ENCODE data around the gene SMOC2.

The SMOC2 gene

DNA sequence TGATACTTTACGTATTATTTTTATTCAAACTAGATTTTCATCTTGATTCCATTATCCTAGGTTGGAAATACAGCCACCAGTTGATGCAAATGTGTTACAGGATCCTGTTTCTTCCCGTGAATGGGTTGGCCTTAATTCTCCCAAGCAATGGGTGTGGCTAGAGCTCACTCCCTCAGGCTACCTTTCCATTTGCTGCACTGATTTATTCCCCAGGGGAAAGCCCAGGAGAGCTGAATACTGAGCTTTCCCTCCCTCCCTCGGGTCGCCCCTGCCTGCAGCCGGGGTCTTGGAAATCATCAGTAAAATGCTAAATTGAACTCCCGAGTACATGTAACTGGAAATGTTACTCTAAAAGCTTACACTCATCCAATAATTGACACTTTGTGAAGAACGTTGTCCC, 9.9 kb downstream of the SMOC2 start:
- Mint-ChIP-seq H3K4me1 (ENCODE audit: low read depth) (no peaks in the 10 kb centered on the region), H3K9me3 (no peaks in the 10 kb centered on the region), H3K36me3 (ENCODE audit: low read depth) (no peaks in the 10 kb centered on the region), H3K4me3 (no peak overlapping the region), H3K27me3 (peaks cover 34% of the 10 kb centered on the region), H3K27ac (no peak overlapping the region)
- DNase-seq = no peak

DNA sequence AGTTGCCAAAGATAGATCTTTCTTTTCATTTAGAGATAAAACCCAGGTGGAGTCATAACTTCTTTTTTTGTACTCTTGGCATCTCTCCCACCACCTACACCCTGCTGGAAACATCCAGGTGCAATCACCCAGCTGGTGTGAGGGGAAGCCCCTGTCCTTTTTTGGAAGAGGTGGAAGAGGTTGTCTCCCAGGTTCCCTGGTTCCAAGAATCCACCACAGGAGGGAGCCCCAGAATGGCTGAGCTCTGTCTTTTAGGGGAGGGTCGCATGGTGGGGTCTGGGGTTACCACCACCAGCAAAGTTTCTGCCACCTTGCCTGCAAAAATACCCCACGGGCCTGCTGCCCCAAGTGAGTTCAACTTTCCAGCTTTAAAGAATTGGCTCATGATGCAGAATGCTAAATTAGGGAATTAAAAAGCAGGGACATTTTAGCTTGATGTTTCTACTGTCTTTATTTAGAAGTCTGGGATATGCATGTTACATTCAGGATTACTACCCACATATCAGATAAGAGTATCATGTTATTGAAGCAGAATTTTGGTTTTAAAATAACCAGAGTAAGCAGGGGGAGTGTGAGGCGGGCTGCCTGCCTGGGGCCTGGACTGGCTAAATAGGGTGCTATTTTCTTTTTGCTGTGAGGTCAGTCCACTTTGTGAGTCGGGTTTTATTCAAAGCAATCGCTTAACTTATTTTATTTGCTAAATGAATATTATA, 11.0 kb downstream of the SMOC2 start:
- Mint-ChIP-seq H3K4me3 (no peak overlapping the region), H3K4me1 (ENCODE audit: low read depth) (no peaks in the 10 kb centered on the region), H3K36me3 (ENCODE audit: low read depth) (no peaks in the 10 kb centered on the region), H3K9me3 (no peaks in the 10 kb centered on the region), H3K27me3 (peaks cover 30% of the 10 kb centered on the region), H3K27ac (no peak overlapping the region)
- no peak for DNase-seq

DNA sequence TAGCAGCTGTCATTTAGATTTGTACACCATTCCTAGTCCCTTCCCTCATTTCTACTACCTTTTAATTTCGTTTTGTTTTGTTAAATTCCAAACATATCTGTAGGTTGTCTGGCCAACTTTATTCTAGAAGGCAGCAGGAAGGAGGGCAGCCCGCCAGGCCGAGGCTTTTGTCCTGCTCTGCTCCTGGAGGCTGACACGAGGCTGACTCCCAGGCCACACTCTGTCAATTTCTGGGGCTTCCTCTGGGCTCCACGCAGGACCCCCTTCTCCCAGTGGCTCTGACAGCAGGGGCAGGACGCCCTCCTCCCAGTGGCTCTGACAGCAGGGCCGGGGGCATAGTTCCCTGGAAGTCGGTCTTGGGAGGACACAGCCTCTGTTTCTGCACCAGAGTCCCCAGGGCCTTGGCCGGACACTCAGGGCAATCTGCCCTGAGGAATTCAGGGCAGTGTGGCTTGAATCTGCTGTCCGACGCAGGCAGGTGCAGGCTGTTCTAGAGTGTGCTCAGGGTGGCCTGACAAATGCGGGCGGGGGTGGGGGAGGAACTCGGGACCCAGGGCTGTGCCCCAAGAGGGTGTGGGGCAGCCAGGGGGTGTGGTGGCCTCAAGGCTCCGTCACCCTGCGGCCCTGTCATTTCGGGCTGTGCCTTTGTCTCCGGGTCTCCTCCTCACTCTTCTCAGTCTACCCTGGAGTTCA, 11.8 kb downstream of the SMOC2 start:
- Mint-ChIP-seq H3K4me1 (ENCODE audit: low read depth) (no peaks in the 10 kb centered on the region), H3K27me3 (peaks cover 27% of the 10 kb centered on the region), H3K9me3 (no peaks in the 10 kb centered on the region), H3K27ac (no peak overlapping the region), H3K36me3 (ENCODE audit: low read depth) (no peaks in the 10 kb centered on the region), H3K4me3 (no peak overlapping the region)
- no peak for DNase-seq

DNA sequence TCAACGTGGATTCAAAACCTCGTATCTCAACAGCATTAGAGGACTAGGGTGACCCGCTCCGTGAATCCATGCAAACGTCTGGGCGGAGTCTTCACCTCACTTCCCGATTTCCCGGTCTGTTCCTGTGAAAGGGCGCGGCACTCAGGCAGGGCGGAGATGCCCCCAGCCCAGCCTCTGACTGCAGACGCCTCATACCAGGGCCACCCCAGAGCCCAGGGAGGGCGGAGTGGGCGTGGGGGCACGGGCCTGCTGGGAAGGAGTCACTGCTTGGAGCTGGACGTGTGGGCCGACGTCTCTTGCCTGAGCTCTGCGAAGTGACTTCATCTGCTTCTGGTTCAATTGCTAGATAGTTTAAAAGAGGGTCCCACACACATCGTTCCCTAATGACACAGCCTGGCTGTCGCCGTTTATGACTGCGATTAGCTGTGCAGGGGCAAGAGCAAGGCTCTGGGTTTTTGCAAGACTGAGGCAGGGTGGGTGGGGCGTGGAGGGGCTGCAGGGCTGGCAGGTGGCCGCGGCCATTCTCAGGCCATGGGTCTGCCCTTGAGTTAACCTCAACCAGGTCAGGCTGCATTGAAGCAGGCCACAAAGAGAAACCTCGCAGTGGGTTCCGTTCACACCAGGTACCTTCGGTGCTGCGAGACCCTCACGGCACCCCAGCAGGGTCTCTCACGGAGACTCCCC, 15.0 kb downstream of the SMOC2 start:
- H3K27me3 Mint-ChIP-seq = peaks cover 13% of the 10 kb centered on the region
- no peaks in the 10 kb centered on the region for H3K4me1 Mint-ChIP-seq (ENCODE audit: low read depth)
- H3K36me3 Mint-ChIP-seq (ENCODE audit: low read depth) = no peaks in the 10 kb centered on the region
- DNase-seq = no peak
- no peak overlapping the region for H3K27ac Mint-ChIP-seq
- H3K4me3 Mint-ChIP-seq = no peak overlapping the region
- no peaks in the 10 kb centered on the region for H3K9me3 Mint-ChIP-seq

DNA sequence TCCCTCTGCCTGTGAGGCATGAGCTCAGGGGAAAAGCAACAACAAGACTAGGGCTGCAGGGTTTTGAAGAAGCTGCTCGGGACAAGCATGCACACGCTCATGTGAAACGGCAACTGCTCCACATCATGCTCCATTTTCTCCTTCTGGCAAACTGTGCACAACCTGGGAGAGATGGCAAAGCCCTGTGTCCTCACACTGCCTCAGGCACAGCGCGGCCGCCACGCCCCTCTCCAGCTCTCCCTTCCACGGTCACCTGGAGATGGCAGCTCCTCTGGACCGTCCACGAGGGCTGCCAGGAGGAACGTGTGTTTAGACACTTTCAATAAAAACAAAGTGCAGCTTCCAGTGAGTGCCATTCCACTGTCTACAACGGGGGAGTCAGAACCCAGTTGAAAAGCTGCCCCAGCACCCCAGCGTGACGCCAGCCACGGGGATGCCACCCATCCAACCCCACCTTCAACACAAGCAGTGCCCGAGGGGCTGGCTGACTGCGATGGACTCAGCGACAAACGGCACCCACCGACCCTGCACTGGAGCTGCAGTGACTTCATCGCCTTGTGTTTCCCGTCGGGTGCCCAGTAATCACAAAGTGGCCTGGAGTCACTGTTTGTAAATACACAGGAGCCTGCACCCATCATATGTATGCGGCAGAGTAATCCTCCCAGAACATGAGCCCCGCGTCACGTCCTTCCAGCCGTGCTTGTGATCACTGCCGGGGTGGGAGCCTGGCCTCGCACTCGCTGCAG, 16.1 kb downstream of the SMOC2 start:
- H3K27me3 Mint-ChIP-seq = peaks cover 8% of the 10 kb centered on the region
- no peak overlapping the region for H3K27ac Mint-ChIP-seq
- no peaks in the 10 kb centered on the region for H3K4me1 Mint-ChIP-seq (ENCODE audit: low read depth)
- no peak overlapping the region for H3K4me3 Mint-ChIP-seq
- no peaks in the 10 kb centered on the region for H3K9me3 Mint-ChIP-seq
- no peaks in the 10 kb centered on the region for H3K36me3 Mint-ChIP-seq (ENCODE audit: low read depth)
- no peak for DNase-seq

DNA sequence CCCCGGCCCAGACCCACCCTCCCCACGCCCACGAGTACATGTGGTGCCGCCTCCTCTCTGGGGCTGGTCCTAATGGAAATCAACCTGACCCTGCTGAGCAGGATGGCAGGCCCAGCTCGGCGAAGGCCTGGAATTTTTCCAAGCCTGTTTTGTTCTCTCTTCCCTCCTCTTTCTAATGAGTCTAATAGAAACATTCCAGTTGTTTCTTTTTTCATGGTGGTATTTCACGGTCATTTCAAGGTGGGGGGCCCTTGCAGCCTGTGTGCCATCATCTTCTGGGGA, 16.6 kb downstream of the SMOC2 start:
- Mint-ChIP-seq H3K36me3 (ENCODE audit: low read depth) (no peaks in the 10 kb centered on the region), H3K9me3 (no peaks in the 10 kb centered on the region), H3K27me3 (peaks cover 13% of the 10 kb centered on the region), H3K4me3 (no peak overlapping the region), H3K4me1 (ENCODE audit: low read depth) (no peaks in the 10 kb centered on the region), H3K27ac (no peak overlapping the region)
- DNase-seq = no peak

DNA sequence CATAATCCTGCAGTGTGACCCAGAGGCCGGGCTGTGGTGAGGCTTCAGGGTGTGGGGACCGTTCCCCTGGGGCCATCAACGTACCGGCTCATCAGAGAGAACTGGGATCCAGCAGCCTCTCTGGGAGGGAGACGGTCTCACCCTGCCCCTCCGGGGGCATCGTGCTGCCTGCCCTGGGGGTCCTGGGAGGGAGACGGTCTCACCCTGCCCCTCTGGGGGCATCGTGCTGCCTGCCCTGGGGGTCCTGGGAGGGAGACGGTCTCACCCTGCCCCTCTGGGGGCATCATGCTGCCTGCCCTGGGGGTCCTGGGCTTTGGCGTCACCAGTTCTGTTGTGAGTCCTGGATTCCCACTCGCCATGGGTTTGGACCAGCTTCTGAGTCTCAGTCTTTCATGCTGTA, 17.1 kb downstream of the SMOC2 start:
- DNase-seq = no peak
- peaks cover 14% of the 10 kb centered on the region for H3K27me3 Mint-ChIP-seq
- H3K4me1 Mint-ChIP-seq (ENCODE audit: low read depth) = no peaks in the 10 kb centered on the region
- no peak overlapping the region for H3K27ac Mint-ChIP-seq
- no peaks in the 10 kb centered on the region for H3K9me3 Mint-ChIP-seq
- H3K36me3 Mint-ChIP-seq (ENCODE audit: low read depth) = no peaks in the 10 kb centered on the region
- H3K4me3 Mint-ChIP-seq = no peak overlapping the region

DNA sequence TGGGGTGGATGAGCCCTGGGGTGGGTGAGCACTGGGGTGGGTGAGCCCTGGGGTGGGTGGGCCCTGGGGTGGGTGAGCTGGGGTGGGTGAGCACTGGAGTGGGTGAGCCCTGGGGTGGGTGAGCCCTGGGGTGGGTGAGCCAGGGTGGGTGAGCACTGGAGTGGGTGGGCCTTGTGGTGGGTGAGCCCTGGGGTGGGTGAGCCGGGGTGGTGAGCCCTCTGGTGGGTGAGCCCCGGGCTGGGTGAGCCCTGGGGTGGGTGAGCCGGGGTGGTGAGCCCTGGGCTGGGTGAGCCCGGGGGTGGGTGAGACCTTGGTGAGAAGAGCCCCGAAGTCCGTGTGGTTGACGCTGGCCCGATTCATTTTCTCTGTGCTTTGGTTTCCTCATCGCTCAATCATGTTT, 18.6 kb downstream of the SMOC2 start:
- H3K27ac Mint-ChIP-seq = no peak overlapping the region
- DNase-seq = no peak
- H3K9me3 Mint-ChIP-seq = no peaks in the 10 kb centered on the region

DNA sequence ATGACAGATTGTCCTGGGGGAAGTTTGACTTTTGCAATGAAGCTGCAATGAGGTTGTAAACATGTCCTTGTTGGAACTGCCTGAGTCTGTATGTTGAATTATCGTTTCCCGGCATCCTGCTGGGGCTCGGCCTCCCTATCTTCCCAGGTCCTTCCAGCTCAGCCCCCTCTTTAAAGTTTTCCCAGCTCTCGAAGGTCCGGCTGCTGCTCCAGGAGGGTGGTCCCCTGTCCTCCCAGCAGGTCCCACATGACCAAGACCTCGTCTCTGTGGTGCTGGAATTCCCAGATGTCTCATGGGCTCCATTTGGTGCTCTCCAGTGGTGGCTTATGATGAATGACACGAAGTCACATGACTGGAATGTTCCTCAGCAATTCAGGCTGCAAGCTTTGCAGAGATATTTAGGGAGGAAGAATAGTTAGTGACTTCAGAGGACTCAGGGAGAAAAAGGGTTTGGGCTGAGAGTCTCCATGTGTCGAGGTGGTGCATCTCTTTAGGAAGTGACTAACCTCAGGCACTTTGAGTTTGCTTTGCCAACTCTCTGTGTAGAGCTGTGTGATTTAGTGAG, 21.4 kb downstream of the SMOC2 start:
- Mint-ChIP-seq H3K9me3 (no peaks in the 10 kb centered on the region), H3K27ac (no peak overlapping the region), H3K27me3 (peaks cover 11% of the 10 kb centered on the region)

More for the DNA sequence above, 18.6 kb downstream of the SMOC2 start:
- Mint-ChIP-seq H3K4me3 (no peak overlapping the region), H3K4me1 (ENCODE audit: low read depth) (no peaks in the 10 kb centered on the region), H3K36me3 (ENCODE audit: low read depth) (no peaks in the 10 kb centered on the region), H3K27me3 (peaks cover 11% of the 10 kb centered on the region)

DNA sequence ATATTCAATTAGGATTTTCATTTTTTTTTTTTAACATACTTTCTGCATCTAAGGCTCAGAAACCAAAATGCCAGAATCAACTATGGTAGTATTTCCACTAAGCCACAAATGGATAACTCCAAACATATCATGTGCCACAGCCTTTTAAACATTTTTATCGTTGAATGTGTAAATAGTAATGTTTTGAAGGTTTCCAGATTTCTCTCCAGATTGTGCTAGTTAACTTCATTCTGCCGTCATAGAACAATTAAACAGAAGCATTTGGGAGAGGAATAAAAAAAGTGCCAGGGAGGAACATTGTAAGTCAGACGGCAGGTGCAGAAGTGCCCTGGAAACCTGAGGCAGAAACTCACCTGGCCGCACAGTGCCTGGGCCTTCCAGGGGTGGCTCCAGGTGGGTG, 23.6 kb downstream of the SMOC2 start:
- Mint-ChIP-seq H3K27me3 (peaks cover 14% of the 10 kb centered on the region), H3K27ac (no peak overlapping the region), H3K9me3 (no peaks in the 10 kb centered on the region), H3K36me3 (ENCODE audit: low read depth) (no peaks in the 10 kb centered on the region), H3K4me3 (no peak overlapping the region), H3K4me1 (ENCODE audit: low read depth) (no peaks in the 10 kb centered on the region)
- no peak for DNase-seq

More for the DNA sequence above, 21.4 kb downstream of the SMOC2 start:
- DNase-seq = no peak
- no peaks in the 10 kb centered on the region for H3K36me3 Mint-ChIP-seq (ENCODE audit: low read depth)
- H3K4me1 Mint-ChIP-seq (ENCODE audit: low read depth) = no peaks in the 10 kb centered on the region
- H3K4me3 Mint-ChIP-seq = no peak overlapping the region

DNA sequence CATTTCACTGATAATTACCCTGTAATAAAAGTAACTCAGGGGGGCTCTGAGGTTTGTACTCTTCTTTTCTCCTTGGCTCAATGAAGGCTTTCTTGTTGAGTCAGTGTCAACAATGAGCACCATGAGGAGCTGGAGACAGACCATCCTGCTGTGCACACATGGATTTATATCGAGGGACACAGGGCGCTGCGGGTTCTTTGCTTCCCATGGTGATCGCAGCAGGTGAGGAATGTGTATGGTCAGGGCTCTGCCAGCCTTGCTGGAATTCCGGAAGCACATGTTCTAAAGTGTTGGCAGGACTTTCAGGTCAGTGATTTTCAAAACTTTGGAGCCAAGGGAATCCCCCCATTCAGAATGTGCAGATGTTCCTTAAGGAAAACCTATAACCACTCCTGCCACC, 27.1 kb downstream of the SMOC2 start:
- Mint-ChIP-seq H3K4me1 (ENCODE audit: low read depth) (no peaks in the 10 kb centered on the region), H3K27ac (no peak overlapping the region), H3K9me3 (no peaks in the 10 kb centered on the region), H3K27me3 (peaks cover 17% of the 10 kb centered on the region), H3K36me3 (ENCODE audit: low read depth) (no peaks in the 10 kb centered on the region), H3K4me3 (no peak overlapping the region)
- DNase-seq = no peak

DNA sequence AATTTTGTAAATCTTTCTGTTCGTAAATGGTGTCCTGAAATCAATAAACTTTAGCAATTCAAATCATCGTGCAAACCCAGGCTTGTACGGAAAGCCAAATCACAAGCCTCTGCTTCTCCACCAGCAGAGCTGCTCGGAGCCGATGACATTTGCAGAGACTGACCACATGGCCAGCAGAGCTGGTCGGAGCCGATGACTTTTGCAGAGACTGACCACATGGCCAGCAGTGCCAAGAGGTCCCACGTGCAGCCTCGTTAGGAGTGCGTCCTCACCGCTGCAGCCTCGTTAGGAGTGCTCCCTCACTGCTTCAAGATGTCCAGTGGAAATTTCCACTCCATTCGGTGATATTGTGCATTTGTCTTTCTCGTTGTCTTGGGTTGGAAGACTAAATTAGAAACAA, 28.5 kb downstream of the SMOC2 start:
- DNase-seq = no peak
- H3K27me3 Mint-ChIP-seq = peaks cover 26% of the 10 kb centered on the region
- no peaks in the 10 kb centered on the region for H3K4me1 Mint-ChIP-seq (ENCODE audit: low read depth)
- no peak overlapping the region for H3K4me3 Mint-ChIP-seq
- no peak overlapping the region for H3K27ac Mint-ChIP-seq
- H3K9me3 Mint-ChIP-seq = no peaks in the 10 kb centered on the region
- no peaks in the 10 kb centered on the region for H3K36me3 Mint-ChIP-seq (ENCODE audit: low read depth)

DNA sequence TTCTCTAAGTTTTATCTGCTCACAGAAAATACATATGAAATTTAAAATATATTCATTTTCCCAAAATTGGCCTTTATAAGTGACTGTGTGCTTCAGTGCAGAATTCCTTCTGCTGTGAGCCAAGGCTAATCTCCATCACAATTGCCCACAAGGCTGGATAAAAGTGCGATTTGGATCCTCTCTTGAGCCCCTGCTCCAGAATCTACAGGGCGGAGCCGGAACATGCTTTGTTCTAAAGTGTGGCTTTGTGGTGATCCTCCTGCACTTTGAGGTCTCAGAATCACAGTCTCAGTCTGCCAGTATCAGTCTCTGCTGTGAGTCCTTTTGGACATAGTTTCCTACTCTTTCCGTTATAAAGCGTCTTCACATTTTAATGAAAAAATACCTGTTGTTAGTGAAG, 28.9 kb downstream of the SMOC2 start:
- Mint-ChIP-seq H3K27ac (no peak overlapping the region), H3K9me3 (no peaks in the 10 kb centered on the region), H3K36me3 (ENCODE audit: low read depth) (no peaks in the 10 kb centered on the region), H3K4me3 (no peak overlapping the region), H3K27me3 (peaks cover 30% of the 10 kb centered on the region), H3K4me1 (ENCODE audit: low read depth) (no peaks in the 10 kb centered on the region)
- no peak for DNase-seq

DNA sequence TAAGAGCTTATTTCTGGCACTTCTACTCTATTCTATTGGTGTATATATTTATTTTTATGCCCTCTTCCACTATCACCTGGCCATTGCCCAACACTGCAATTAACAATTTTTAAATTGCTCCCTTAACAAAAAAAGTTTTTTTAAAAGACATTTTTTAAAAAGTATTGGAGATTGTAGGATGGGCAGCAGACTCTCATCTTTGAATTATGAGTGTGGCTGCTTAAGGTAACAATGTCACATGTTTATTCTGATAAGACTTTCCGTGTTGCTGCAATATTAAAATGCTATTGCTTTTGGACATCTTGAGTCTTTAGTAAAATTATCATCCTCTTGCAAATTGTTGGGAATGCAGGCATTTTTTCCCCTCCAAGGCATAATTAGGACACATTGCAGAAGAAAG, 31.4 kb downstream of the SMOC2 start:
- no peaks in the 10 kb centered on the region for H3K9me3 Mint-ChIP-seq
- H3K4me3 Mint-ChIP-seq = no peak overlapping the region
- no peaks in the 10 kb centered on the region for H3K36me3 Mint-ChIP-seq (ENCODE audit: low read depth)
- peaks cover 44% of the 10 kb centered on the region for H3K27me3 Mint-ChIP-seq
- H3K4me1 Mint-ChIP-seq (ENCODE audit: low read depth) = no peaks in the 10 kb centered on the region
- H3K27ac Mint-ChIP-seq = no peak overlapping the region
- no peak for DNase-seq
